HL-60/S4 treated with retinoic acid at 250 ng/mL for 4 days and 3 days (cell line): ENCODE results near the gene SHC2.
"Not testable (repeated sequence)": the region's sequence is repeated elsewhere in the genome, so short reads cannot be mapped to it uniquely, and the experiment has no call there.

Source experiments
- in situ Hi-C: fragments of 300-500 bp; cut with MboI; formaldehyde crosslinking; loops from 2 replicates; pipeline ENCODE4 v1.7.0; 2022; ENCODE audit warnings: low sequenced_read_pairs

The SHC2 gene

GRCh38 chr19:392375-392970 lies 68.4 kb downstream of the SHC2 start:
- in situ Hi-C loops: no loop called here

GRCh38 chr19:391726-392374 lies 69.0 kb downstream of the SHC2 start:
- in situ Hi-C loops: no loop called here

- in situ Hi-C loops: no loop called here
Observed at GRCh38 chr19:391207-391557, 69.7 kb downstream of the SHC2 start.

GRCh38 chr19:390386-391206 lies 70.2 kb downstream of the SHC2 start:
- in situ Hi-C loops: no loop called here

GRCh38 chr19:389935-390289 lies 70.9 kb downstream of the SHC2 start:
- in situ Hi-C loops: no loop called here

GRCh38 chr19:389255-389934 lies 71.4 kb downstream of the SHC2 start:
- in situ Hi-C loops: no loop called here

- in situ Hi-C loops: no loop called here
Observed at GRCh38 chr19:388691-389090, 72.1 kb downstream of the SHC2 start.

GRCh38 chr19:387777-388176 lies 73.1 kb downstream of the SHC2 start:
- in situ Hi-C loops: no loop called here

GRCh38 chr19:386632-387301 lies 74.1 kb downstream of the SHC2 start:
- in situ Hi-C loops: not testable (repeated sequence)

- in situ Hi-C loops: not testable (repeated sequence)
Observed at GRCh38 chr19:386189-386588, 74.6 kb downstream of the SHC2 start.

GRCh38 chr19:384799-385169 lies 76.0 kb downstream of the SHC2 start:
- in situ Hi-C loops: no loop called here

GRCh38 chr19:383922-384798 lies 76.7 kb downstream of the SHC2 start:
- in situ Hi-C loops: no loop called here

GRCh38 chr19:383040-383439 lies 77.8 kb downstream of the SHC2 start:
- in situ Hi-C loops: no loop called here

- in situ Hi-C loops: not testable (repeated sequence)
Observed at GRCh38 chr19:382578-382977, 78.3 kb downstream of the SHC2 start.

- in situ Hi-C loops: not testable (repeated sequence)
Observed at GRCh38 chr19:381901-382300, 78.9 kb downstream of the SHC2 start.

- in situ Hi-C loops: not testable (repeated sequence)
Observed at GRCh38 chr19:380618-381219, 80.1 kb downstream of the SHC2 start.

GRCh38 chr19:379796-380195 lies 81.0 kb downstream of the SHC2 start:
- in situ Hi-C loops: no loop called here

- in situ Hi-C loops: no loop called here
Observed at GRCh38 chr19:378706-379105, 82.1 kb downstream of the SHC2 start.

GRCh38 chr19:377801-378581 lies 82.8 kb downstream of the SHC2 start:
- in situ Hi-C loops: no loop called here
